Measurements from ENCODE around the gene GRIN3A. TPM values are rescaled to one million over a fixed set of nuclear protein-coding genes. Genes with fewer than 3 reads are reported as not detected.

GRIN3A gene
- total RNA-seq, 1 experiment from 2014 or later = not detected

GRCh38 chr9:101691657-101692056 lies 46.8 kb downstream of the GRIN3A start:
- Histone ChIP-seq H2AK5ac (ENCODE audit: insufficient read length, low read length) (no peak overlapping the region), H3K79me1 (ENCODE audit: insufficient read depth, low read depth, low read length, poor library complexity, severe bottlenecking) (no peaks in the 10 kb centered on the region), H3K23ac (ENCODE audit: insufficient read length, low read depth, low read length) (no peak overlapping the region), H2BK5ac (ENCODE audit: insufficient read length, low read length) (no peak overlapping the region), H3K23me2 (ENCODE audit: insufficient read length, low read depth, low read length, poor library complexity, severe bottlenecking) (no peaks in the 10 kb centered on the region), H4K5ac (ENCODE audit: insufficient read length, low read depth, low read length) (no peak overlapping the region), H4K20me1 (ENCODE audit: control insufficient read depth, insufficient read depth, insufficient read length) (no peaks in the 10 kb centered on the region), H2BK20ac (ENCODE audit: low read depth, low read length, poor library complexity, severe bottlenecking) (no peak overlapping the region), H3K14ac (ENCODE audit: insufficient read depth, low read length) (no peak overlapping the region), H3K79me2 (ENCODE audit: insufficient read depth, low read length) (no peaks in the 10 kb centered on the region), H3K27me3 (ENCODE audit: insufficient read depth, low read length) (no peaks in the 10 kb centered on the region), H3K27ac (ENCODE audit: insufficient read length, low read depth, low read length) (no peak overlapping the region), H3K9me3 (ENCODE audit: control insufficient read depth, low read depth, low read length) (no peaks in the 10 kb centered on the region), H4K91ac (ENCODE audit: insufficient read length, low read depth, low read length) (no peak overlapping the region), H3K4me1 (ENCODE audit: insufficient read depth, low read length) (no peaks in the 10 kb centered on the region; the same call in 1 of the 2 replicates), H3K18ac (ENCODE audit: insufficient read length, low read depth, low read length) (no peak overlapping the region), H2BK12ac (ENCODE audit: insufficient read length, low read depth, low read length) (no peak overlapping the region), H2BK120ac (ENCODE audit: low read depth, low read length, poor library complexity, severe bottlenecking) (no peak overlapping the region), H2AFZ (ENCODE audit: low read length) (no peak overlapping the region), H3K4me2 (ENCODE audit: insufficient read depth, insufficient read length, low read length) (no peak overlapping the region), H3K4ac (ENCODE audit: low read depth, low read length) (no peak overlapping the region), H2BK15ac (ENCODE audit: low read depth, low read length) (no peak overlapping the region), H4K8ac (replicated peaks; ENCODE audit: insufficient read length, low read depth, low read length) (no peak overlapping the region), H3K9ac (ENCODE audit: extremely low read depth, insufficient read length, low read length) (no peak overlapping the region), H3K56ac (ENCODE audit: insufficient read length, low read depth, low read length) (no peak overlapping the region), H3T11ph (ENCODE audit: low read length) (no peak overlapping the region)
- Mint-ChIP-seq H3K36me3 (ENCODE audit: insufficient read depth in 1 of 3, low read depth in 3 of 3) (no peaks in the 10 kb centered on the region), H3K27ac (no peak overlapping the region), H3K9me3 (no peaks in the 10 kb centered on the region), H3K4me1 (no peaks in the 10 kb centered on the region), H3K4me3 (no peak overlapping the region), H3K27me3 (ENCODE audit: low read depth) (peaks cover 5% of the 10 kb centered on the region)
- no peak for DNase-seq
- no peak for TF ChIP-seq CTCF (conservative IDR thresholded peaks at IDR 0.05)
- no CpG with 5 or more reads among the region's 2 CpGs for WGBS (ENCODE audit: extremely low coverage, insufficient read length, low lambda C conversion rate)

All from H9 (cell line).